ENCODE results near the gene CLCN5.

The CLCN5 gene

DNA sequence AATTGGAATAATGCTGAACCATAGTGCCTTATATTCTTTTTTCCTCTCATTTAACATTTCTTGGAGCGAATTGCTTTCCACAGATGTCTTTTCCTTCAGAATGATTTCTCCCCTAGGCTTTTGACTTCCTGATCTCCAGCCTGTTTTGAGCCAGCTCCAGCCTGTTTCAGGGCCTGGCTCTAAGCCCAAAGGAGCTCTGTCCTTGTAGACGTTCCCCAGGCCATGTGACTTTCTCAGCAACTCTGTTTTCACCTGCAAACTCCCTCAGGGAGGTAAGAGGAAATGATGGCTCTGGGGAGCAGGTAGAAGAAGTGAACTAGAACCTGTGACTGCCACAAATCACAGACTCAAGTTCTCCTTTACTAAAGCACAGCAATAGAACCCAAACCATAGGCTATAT, 189.3 kb downstream of the CLCN5 start:
- TF ChIP-seq, protein P1, sequence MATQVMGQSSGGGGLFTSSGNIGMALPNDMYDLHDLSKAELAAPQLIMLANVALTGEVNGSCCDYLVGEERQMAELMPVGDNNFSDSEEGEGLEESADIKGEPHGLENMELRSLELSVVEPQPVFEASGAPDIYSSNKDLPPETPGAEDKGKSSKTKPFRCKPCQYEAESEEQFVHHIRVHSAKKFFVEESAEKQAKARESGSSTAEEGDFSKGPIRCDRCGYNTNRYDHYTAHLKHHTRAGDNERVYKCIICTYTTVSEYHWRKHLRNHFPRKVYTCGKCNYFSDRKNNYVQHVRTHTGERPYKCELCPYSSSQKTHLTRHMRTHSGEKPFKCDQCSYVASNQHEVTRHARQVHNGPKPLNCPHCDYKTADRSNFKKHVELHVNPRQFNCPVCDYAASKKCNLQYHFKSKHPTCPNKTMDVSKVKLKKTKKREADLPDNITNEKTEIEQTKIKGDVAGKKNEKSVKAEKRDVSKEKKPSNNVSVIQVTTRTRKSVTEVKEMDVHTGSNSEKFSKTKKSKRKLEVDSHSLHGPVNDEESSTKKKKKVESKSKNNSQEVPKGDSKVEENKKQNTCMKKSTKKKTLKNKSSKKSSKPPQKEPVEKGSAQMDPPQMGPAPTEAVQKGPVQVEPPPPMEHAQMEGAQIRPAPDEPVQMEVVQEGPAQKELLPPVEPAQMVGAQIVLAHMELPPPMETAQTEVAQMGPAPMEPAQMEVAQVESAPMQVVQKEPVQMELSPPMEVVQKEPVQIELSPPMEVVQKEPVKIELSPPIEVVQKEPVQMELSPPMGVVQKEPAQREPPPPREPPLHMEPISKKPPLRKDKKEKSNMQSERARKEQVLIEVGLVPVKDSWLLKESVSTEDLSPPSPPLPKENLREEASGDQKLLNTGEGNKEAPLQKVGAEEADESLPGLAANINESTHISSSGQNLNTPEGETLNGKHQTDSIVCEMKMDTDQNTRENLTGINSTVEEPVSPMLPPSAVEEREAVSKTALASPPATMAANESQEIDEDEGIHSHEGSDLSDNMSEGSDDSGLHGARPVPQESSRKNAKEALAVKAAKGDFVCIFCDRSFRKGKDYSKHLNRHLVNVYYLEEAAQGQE (IDR thresholded peaks at IDR 0.05; ENCODE audit: insufficient read depth in 1 of 2, low read depth in 2 of 2, low read length in 2 of 2): no peak
- TF ChIP-seq SIN3A (IDR thresholded peaks at IDR 0.05; ENCODE audit: borderline replicate concordance, insufficient read depth, low read length) (no peak), TAF1 (IDR thresholded peaks at IDR 0.05; ENCODE audit: borderline replicate concordance, insufficient read depth, low read length) (no peak), POLR2AphosphoS5 (IDR thresholded peaks at IDR 0.05; ENCODE audit: low read depth, low read length) (no peak), FOXP2 (optimal IDR thresholded peaks at IDR 0.05; ENCODE audit: borderline replicate concordance, extremely low read depth, extremely low read length, insufficient read depth) (no peak)

DNA sequence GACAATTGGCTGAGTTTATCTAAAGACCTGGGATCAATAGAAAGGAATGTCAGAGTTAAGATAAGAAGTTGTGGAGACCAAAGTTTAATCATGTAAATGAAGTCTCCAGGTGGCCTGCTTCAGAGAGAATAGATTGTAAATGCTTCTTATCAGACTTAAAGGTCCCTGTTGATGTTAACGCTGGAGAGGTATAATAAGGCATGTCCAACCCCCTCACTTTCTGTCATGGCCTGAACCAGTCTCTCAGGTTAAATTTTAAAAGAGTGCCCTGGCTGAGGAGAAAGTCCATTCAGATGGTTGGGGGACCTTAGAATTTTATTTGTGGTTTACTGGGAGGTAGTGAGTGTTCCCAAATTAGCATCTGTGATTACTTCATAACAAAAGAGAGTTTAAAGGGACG, 191.7 kb downstream of the CLCN5 start:
- TF ChIP-seq SIN3A (IDR thresholded peaks at IDR 0.05; ENCODE audit: borderline replicate concordance, insufficient read depth, low read length) (no peak), TAF1 (IDR thresholded peaks at IDR 0.05; ENCODE audit: borderline replicate concordance, insufficient read depth, low read length) (no peak), POLR2AphosphoS5 (IDR thresholded peaks at IDR 0.05; ENCODE audit: low read depth, low read length) (no peak), FOXP2 (optimal IDR thresholded peaks at IDR 0.05; ENCODE audit: borderline replicate concordance, extremely low read depth, extremely low read length, insufficient read depth) (no peak)
- TF ChIP-seq, protein P1 (IDR thresholded peaks at IDR 0.05; ENCODE audit: insufficient read depth in 1 of 2, low read depth in 2 of 2, low read length in 2 of 2): no peak

GRCh38 chrX:50115973-50116372, 193.6 kb downstream of the CLCN5 start:
- TF ChIP-seq TAF1 (IDR thresholded peaks at IDR 0.05; ENCODE audit: borderline replicate concordance, insufficient read depth, low read length) (no peak), FOXP2 (optimal IDR thresholded peaks at IDR 0.05; ENCODE audit: borderline replicate concordance, extremely low read depth, extremely low read length, insufficient read depth) (no peak), POLR2AphosphoS5 (IDR thresholded peaks at IDR 0.05; ENCODE audit: low read depth, low read length) (no peak)

DNA sequence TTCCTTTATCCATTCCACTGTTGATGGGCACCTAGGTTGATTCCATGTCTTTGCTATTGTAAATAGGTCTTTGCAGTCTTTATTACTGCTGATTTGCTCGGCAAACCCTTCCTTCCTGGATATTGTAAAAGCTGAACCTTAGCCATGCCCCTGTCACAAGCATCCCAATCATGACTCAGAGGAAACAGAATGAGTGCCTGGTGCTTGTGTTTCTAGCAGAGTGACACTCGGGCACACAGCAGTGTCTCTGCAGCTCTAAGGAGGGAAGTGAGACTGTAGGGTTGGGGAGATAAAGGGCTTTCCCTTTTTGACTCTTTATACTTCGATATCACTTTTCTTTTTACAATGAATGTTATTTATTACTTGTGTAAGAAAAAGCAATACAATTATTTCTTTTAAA, 195.1 kb downstream of the CLCN5 start:
- TF ChIP-seq FOXP2 (optimal IDR thresholded peaks at IDR 0.05; ENCODE audit: borderline replicate concordance, extremely low read depth, extremely low read length, insufficient read depth): no peak
- TF ChIP-seq POLR2AphosphoS5 (IDR thresholded peaks at IDR 0.05; ENCODE audit: low read depth, low read length): no peak
- no peak for TF ChIP-seq TAF1 (IDR thresholded peaks at IDR 0.05; ENCODE audit: borderline replicate concordance, insufficient read depth, low read length)
- TF ChIP-seq, protein P1 (IDR thresholded peaks at IDR 0.05; ENCODE audit: insufficient read depth in 1 of 2, low read depth in 2 of 2, low read length in 2 of 2): no peak
- no peak for TF ChIP-seq SIN3A (IDR thresholded peaks at IDR 0.05; ENCODE audit: borderline replicate concordance, insufficient read depth, low read length)

DNA sequence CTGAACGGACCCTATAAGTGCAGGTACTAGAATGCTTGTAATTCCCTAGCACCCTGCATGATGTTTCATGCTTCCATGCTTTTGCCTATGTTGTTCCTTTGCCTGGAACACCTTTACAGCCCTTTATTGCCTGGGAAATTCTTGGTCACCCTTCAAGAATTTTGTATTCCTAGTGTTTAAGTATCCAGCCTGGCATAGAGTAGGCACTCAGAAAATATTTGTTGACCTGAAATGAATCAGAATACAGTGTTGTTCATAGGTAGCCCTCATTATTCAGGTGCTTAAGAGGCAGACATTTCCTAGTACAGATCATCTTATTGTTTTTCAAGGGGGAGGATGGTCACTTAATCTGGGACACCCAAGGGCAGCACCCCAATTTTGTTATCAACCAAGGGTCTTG, 203.1 kb downstream of the CLCN5 start:
- TF ChIP-seq FOXP2 (optimal IDR thresholded peaks at IDR 0.05; ENCODE audit: borderline replicate concordance, extremely low read depth, extremely low read length, insufficient read depth) (no peak), POLR2AphosphoS5 (IDR thresholded peaks at IDR 0.05; ENCODE audit: low read depth, low read length) (no peak), SIN3A (IDR thresholded peaks at IDR 0.05; ENCODE audit: borderline replicate concordance, insufficient read depth, low read length) (no peak), TAF1 (IDR thresholded peaks at IDR 0.05; ENCODE audit: borderline replicate concordance, insufficient read depth, low read length) (no peak)
- TF ChIP-seq, protein P1 (IDR thresholded peaks at IDR 0.05; ENCODE audit: insufficient read depth in 1 of 2, low read depth in 2 of 2, low read length in 2 of 2): no peak
